ENCODE measurements around the gene FBP2. TPM values are rescaled to one million over a fixed set of nuclear protein-coding genes. Genes with fewer than 3 reads are reported as not detected.

FBP2 gene
- total and polyA plus RNA-seq, 11 donors, result 0.30 TPM; not detected in 10

- no peak for ATAC-seq
- Histone ChIP-seq H3K36me3 (no peaks in the 10 kb centered on the region), H3K27ac (no peak overlapping the region), H3K4me3 (no peak overlapping the region), H3K27me3 (no peaks in the 10 kb centered on the region), H3K9me3 (peaks cover 0 to 2% (median 0%) of the 10 kb centered on the region in 12 donors), H3K4me1 (no peaks in the 10 kb centered on the region)
- no peak for DNase-seq
- TF ChIP-seq POLR2A (IDR thresholded peaks at IDR 0.05) (no peak), CTCF (IDR thresholded peaks at IDR 0.05) (no peak)
- intact Hi-C loops (cut with DNase I), result no loop called here
- 63 to 86% (median 79%) methylated on average over 3 of the region's 3 CpGs for WGBS, 4 donors
Measured at GRCh38 chr9:94514722-94515121, 78.9 kb downstream of the FBP2 start.

- H3K4me1 ChIP-seq, result no peaks in the 10 kb centered on the region
- WGBS, 4 donors, result 62 to 83% (median 73%) methylated on average over 2 of the region's 2 CpGs
- no peaks in the 10 kb centered on the region for H3K36me3 ChIP-seq
Measured at GRCh38 chr9:94511955-94512265, 81.7 kb downstream of the FBP2 start.

GRCh38 chr9:94511134-94511954 is 82.3 kb downstream of the FBP2 start:
- Histone ChIP-seq H3K4me3 (no peak overlapping the region), H3K4me1 (no peaks in the 10 kb centered on the region), H3K9me3 (peaks cover 0 to 2% (median 0%) of the 10 kb centered on the region in 12 donors), H3K36me3 (no peaks in the 10 kb centered on the region), H3K27ac (no peak overlapping the region), H3K27me3 (no peaks in the 10 kb centered on the region)
- ATAC-seq, result no peak
- 63 to 72% (median 64%) methylated on average over 6 of the region's 6 CpGs for WGBS, 4 donors
- TF ChIP-seq CTCF (IDR thresholded peaks at IDR 0.05) (no peak), POLR2A (IDR thresholded peaks at IDR 0.05) (no peak)
- DNase-seq, result no peak
- intact Hi-C loops (cut with DNase I), result no loop called here

More at GRCh38 chr9:94511955-94512265, 81.7 kb downstream of the FBP2 start:
- no peaks in the 10 kb centered on the region for H3K9me3 ChIP-seq
- no peaks in the 10 kb centered on the region for H3K27me3 ChIP-seq
- intact Hi-C loops (cut with DNase I), result no loop called here
- ATAC-seq, result no peak
- no peak overlapping the region for H3K4me3 ChIP-seq
- DNase-seq, result no peak
- TF ChIP-seq POLR2A (IDR thresholded peaks at IDR 0.05) (no peak), CTCF (IDR thresholded peaks at IDR 0.05) (no peak)
- H3K27ac ChIP-seq, result no peak overlapping the region

Other genes with a start within 250 kb of the FBP2 start
- not detected for gene PCAT7, start 38.7 kb downstream of the FBP2 start, total RNA-seq
- gene PCAT7, start 38.7 kb downstream of the FBP2 start, polyA plus RNA-seq, result not detected
- 10 to 100 TPM in 1 of 9 donors, 1 to 10 TPM in 3, under 1 TPM in 5; 0.51 to 18.5 (median 0.94) TPM for gene FBP1, start 45.7 kb upstream of the FBP2 start, total RNA-seq
- gene FBP1, start 45.7 kb upstream of the FBP2 start, polyA plus RNA-seq, result 1 to 10 TPM in 1 of 2 donors, under 1 TPM in 1; 0.50 to 1.3 TPM
- gene AOPEP, start 132.9 kb upstream of the FBP2 start, total RNA-seq, result 100 to 1,000 TPM; 123 to 310 (median 185) TPM
- gene AOPEP, start 132.9 kb upstream of the FBP2 start, polyA plus RNA-seq, result 100 to 1,000 TPM; 105 to 252 TPM